Nucleus accumbens (tissue), 56 donors: ENCODE measurements around the gene NDUFB11.

Source experiments
- DNase-seq, 56 donors: peaks; one replicate each; lab custom pipeline; 2025; lab: John Stamatoyannopoulos, UW

The NDUFB11 gene

GRCh38 chrX:47175588-47175980, 31.1 kb upstream of the NDUFB11 start:
- DNase-seq, result no peak

DNA sequence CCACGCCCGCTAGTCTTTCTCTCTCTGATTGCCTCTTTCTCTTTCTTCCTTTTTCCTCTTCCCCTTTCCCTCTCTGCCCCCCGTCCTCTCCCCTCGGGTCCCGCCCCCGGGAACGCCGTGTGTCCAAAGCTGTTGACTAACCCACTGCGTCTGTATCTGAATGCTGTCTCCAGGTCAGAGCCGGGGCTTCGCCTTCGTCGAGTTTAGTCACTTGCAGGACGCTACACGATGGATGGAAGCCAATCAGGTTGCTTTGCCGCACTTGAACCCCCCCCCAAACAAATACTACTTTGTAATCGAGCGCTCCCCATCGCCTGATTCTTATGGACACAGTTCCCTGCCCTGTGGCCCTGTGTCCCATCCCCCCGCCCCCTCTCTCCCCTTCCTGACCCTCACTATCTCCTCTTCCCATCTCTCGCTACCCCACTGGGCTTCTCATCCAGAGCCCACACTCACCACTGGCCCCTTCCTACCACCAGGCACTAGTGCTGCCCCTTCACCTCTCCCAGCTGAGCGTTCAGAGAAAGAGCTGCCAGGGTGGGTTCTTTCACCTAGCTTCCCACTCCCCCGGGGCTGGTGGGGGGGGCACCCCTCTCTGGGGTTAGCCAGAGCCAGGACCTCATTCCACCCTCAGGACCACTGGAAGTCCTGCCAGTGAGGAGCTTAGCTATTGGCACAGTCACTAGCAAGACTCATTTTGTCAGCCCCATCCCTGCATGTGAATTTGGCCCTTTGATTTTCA, 30.5 kb upstream of the NDUFB11 start:
- no peak for DNase-seq

GRCh38 chrX:47174376-47174775, 29.9 kb upstream of the NDUFB11 start:
- no peak for DNase-seq

- DNase-seq, result no peak
These were observed 28.7 kb upstream of the NDUFB11 start for GRCh38 chrX:47172971-47173792.

DNA sequence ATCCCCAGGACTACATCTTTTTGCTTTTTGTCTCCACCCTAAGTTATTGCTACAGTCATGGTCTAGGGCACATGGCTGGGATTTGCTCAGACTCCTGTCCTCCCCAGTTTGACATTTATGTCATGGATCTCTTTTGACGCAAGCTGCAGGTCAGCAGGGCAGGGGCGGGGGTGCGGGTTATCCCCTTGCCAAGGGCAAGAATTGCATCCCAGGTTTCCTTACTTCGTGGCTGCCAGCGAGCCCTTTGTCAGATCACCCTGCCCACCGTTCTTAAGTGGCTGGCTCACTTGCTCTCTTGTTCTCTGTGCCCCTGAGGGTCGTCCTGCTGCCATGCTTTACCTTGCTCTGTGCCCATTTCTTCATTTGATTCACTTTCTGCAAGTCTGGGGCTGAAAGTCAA, 28.0 kb upstream of the NDUFB11 start:
- DNase-seq, result no peak

DNA sequence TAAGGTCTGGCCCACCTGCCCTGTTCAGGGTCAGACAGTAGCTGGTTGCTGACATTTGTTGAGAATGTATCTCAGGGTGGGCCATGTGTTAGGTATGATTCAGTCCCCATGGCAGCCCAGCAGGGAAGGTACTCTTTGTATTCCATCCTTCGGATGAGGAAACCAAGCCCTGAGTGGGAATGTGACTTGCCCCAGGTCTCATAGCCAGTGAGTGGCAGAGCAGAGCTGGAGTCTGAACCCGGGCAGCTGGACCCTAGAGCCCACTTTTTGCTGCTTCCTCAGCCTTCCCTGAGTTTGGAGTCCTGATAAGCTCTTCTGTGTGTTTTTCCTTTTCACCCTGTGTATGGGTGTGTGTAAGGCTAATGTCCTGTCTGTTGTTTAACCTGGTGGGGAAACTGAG, 27.5 kb upstream of the NDUFB11 start:
- DNase-seq, result no peak

DNA sequence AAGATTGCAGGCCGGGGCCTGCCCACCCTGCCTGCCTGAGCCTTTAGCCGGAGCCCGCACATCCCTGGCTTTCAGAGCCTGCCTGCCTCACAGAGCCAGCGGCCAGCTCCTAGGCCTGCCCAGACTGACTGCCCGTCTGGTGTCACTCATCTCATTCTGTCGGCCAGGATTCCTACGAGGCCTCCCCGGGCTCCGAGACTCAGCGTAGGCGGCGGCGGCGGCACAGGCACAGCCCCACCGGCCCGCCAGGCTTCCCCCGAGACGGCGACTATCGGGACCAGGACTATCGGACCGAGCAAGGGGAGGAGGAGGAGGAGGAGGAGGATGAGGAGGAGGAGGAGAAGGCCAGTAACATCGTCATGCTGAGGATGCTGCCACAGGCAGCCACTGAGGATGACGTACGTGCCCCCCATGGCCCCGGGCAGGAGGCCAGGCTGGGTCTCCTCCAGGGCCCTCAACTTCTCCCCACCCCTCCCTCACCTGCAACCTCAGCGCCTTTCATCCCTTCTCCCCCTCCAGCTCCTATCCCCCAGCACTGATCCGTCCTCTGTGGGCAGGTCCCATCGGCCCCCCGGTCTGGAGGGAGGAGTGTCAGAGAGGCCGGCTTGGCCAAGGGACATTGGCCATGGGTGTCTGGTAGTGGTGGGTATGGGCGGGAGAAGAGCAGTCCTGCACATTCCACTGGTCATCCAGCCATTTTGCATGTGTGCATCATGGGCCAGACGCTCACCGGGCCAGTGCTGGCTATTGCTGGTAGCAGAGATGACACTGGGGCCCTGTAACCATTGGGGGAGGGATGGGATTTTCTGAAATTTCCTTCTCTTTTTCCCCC, 26.6 kb upstream of the NDUFB11 start:
- no peak for DNase-seq

- no peak for DNase-seq
These were observed 25.4 kb upstream of the NDUFB11 start for GRCh38 chrX:47169726-47170515.

DNA sequence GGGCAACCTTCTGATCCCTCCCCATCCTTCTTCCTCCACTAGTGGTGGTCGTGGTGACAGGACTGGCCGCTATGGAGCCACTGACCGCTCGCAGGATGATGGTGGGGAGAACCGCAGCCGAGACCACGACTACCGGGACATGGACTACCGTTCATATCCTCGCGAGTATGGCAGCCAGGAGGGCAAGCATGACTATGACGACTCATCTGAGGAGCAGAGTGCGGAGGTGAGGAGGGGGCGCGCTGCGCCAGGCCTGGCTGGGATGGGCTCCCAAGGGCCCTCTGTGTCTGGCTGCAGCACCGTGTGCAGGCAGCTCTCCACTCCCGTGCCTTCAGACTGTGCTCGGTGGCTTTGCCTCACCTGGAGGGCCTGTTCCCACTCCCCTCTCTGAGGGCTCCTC, 24.8 kb upstream of the NDUFB11 start:
- no peak for DNase-seq

DNA sequence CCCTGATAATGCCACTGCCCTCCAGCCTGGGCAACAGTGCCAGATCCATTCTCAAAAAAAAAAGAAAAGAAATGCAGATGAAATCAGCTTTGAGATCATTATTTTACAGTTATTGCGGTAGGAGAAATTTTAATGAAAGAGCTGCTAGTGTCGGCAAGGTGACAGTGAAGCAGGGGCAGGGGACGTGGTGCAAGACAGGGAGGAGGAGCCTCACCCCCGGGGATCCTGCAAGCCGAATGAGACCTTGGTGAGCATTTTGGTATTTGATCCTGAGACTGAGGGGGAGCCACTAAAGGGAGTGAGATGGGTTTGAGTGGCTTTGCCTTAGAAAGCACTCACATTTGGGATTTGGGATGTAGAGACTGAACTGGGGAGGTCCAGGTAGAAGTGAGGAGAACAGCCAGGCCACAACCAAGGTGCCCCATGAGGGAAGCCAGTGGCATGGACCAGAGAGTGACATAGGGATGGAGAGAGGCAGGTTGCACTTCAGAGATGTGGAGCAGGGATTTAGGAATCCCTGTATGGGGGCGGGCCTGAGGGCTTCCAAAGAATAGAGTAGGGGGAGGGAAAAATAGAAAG, 24.1 kb upstream of the NDUFB11 start:
- peak in 1 of 56 donors; percentile 17 for DNase-seq

DNA sequence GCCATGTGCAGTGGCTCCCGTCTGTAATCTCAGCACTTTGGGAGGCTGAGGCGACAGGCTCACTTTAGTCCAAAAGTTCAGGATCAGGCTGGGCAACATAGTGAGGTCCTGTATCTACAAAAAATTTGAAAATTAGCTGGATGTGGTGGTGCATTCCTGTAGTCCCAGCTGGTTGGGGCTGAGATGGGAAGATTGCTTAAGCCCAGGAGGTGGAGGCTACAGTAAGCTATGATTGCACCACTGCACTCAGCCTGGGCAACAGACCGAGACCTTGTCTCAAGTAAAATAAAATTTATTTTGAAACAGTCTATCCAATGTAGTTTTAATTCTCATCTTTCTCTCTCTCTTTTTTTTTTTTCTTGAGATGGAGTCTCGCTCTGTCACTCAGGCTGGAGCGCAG, 21.6 kb upstream of the NDUFB11 start:
- no peak for DNase-seq

GRCh38 chrX:47164420-47164819, 19.9 kb upstream of the NDUFB11 start:
- no peak for DNase-seq

- no peak for DNase-seq
These were observed 18.6 kb upstream of the NDUFB11 start for GRCh38 chrX:47162927-47163583.

GRCh38 chrX:47160781-47161180, 16.3 kb upstream of the NDUFB11 start:
- no peak for DNase-seq

DNA sequence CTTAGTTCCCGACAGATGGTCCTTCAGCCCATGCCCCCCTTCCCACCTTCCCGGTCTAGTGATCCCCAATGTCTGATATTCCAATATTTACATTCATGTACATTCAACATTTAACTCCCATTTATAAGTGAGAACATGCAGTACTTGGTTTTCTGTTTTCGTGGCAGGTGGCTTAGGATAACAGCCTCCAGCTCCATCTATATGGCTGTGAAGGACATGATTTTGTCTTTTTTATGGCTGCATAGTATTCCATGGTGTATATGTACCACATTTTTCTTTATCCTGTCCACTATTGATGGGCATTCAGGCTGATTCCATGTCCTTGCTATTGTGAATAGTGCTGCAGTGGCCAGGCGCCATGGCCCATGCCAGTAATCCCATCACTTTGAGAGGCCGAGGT, 14.3 kb upstream of the NDUFB11 start:
- DNase-seq, result no peak

GRCh38 chrX:47158131-47158530, 13.6 kb upstream of the NDUFB11 start:
- no peak for DNase-seq

DNA sequence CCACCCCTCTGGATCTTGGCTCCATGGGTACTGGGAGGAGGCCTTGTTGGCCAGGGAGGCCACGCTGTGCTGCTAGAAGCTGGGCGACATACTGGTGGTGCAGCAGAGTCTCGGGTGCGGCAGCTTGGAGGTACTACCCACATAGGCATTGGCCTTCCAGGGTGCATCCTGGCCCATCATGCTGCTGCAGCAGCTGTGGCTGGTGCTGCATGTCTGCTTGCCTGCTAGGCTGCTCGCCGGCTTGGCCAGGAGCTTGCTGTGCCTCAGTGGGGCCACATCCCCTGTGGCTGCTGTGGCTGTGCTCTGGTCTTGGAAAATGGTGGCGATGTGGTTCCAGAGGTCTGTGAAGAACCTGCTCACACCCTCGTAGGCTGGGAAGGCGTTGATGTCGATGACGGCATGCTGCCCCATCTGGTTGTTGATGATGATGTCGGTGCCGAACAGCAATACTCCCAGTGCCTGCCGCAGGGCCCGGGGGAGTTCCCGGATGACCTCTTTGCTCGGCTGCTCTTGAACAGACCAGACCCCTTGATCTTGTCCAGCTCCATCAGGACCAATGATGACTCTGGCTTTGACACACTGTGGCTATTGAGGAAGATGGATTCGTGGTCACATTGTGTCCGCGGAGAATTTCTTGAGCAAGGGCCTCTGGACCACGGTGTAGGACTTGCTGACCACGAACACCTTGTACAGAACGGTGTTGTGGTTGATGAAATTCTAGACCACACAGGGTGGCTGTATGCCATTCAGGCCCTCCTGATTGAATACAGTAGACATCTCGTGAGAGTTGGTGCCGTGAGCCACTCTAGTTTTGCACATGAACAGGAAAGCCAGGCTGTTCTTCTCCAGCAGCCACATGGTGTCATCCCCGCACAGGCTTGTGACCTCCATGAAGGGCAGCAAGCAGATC, 12.4 kb upstream of the NDUFB11 start:
- no peak for DNase-seq

DNA sequence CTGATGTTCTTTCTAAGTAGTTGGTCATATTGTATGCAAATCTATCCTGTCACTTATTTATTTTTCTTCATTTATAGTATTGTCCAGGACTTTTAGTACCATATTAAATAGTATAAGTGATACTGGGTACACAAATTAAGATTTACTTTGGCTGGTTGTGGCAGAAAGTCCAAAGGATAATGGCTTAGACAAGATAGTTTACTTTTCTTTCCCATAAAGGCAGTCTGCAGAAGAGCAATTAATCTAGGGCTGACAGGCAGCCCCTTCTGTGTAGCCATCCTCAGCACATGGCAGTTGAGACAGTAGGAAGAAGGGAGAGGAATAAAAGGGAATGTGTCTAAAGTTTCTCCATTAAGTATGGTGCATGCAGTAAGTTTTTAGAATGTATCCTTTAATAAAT, 6.9 kb upstream of the NDUFB11 start:
- no peak for DNase-seq
